GM18511 (cell line): ENCODE results near the gene CSPG4.
"Not testable (repeated sequence)": the region's sequence is repeated elsewhere in the genome, so short reads cannot be mapped to it uniquely, and the experiment has no call there.

Experiments used
- ATAC-seq: cut with Tn5 transposase; IDR thresholded peaks from one replicate; pipeline ENCODE4 v1.9.1; 2021; ENCODE audit warnings: mild to moderate bottlenecking, moderate library complexity; ENCODE audit not compliant: unreplicated experiment

CSPG4 gene

DNA sequence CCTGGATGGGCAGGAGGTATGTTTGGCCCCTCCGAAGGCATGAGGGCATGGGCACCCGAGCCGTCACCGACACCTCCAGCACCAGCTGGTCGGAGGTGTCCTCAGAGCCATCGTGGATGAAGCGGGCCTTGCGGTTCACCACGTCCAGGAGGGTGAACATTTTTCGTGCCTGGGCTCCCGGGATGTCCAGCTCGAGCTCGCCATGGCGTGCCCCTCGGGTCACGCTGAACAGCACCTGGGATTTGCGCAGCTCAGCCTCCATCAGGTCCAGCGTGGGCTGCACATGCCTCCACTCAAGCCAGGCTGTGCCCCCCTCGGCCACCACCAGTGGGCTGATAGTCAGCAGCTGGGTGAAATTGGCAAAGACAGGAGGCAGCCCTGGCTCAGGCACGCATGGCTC lies 23.2 kb downstream of the CSPG4 start:
- not testable (repeated sequence) for ATAC-seq

GRCh38 chr15:75688831-75689230 lies 23.8 kb downstream of the CSPG4 start:
- no peak for ATAC-seq

- no peak for ATAC-seq
Observed at GRCh38 chr15:75688278-75688557, 24.4 kb downstream of the CSPG4 start.

- ATAC-seq: no peak
Observed at GRCh38 chr15:75687486-75688277, 25.0 kb downstream of the CSPG4 start.

DNA sequence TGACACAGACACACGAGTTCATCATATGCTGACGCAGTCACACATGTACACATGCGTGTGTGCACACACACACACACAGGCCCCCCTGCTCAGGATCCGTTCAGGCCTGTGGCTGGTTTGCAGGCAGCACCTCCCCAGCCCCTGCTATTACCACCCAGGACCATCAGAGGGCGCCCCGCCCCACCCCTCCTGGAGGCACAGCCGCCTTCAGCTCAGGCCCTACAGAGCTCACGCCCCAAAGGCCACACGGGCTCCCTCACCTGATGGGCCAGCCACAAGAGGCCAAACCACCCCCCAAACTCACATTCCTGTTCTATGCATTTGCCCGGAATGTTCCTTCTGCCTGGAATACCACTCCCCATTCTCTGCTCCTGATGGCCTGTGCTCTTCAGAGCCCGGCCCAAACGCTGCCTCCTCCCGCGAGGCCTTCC lies 26.4 kb downstream of the CSPG4 start:
- not testable (repeated sequence) for ATAC-seq

GRCh38 chr15:75685195-75685594 lies 27.5 kb downstream of the CSPG4 start:
- no peak for ATAC-seq

- ATAC-seq: no peak
Observed at GRCh38 chr15:75684648-75685047, 28.0 kb downstream of the CSPG4 start.

DNA sequence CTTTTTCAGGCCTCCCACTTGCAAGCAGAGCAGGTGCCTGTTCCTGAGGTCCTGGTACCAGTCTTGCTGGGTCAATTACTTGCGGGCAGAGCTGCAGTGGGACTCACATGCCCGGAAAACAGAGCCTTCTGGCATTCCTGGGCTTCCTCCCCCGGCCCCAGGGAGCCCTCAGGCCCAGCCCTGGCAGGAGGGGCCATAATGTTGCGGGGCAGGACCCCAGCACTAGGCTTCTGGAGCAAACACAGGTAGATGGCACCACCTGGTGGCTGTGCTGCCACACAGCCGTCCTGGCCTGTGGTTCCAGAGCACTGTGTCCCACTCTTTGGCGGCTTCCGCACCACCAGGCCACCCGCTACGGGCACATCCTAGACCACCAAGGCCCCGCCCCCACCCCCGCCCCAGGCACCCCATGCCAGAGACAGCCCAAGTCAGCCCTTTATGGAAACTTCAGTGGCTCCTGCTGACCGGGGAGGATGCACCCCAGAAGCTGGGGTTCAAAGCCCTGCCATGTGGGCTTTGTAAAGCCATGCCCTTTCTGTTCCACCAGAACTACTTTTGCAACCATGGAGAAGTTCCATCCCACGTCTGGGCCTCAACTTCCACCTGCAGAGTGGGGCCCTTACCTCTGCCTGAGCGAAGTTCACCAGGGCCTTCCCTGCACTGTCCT lies 28.9 kb downstream of the CSPG4 start:
- not testable (repeated sequence) for ATAC-seq

DNA sequence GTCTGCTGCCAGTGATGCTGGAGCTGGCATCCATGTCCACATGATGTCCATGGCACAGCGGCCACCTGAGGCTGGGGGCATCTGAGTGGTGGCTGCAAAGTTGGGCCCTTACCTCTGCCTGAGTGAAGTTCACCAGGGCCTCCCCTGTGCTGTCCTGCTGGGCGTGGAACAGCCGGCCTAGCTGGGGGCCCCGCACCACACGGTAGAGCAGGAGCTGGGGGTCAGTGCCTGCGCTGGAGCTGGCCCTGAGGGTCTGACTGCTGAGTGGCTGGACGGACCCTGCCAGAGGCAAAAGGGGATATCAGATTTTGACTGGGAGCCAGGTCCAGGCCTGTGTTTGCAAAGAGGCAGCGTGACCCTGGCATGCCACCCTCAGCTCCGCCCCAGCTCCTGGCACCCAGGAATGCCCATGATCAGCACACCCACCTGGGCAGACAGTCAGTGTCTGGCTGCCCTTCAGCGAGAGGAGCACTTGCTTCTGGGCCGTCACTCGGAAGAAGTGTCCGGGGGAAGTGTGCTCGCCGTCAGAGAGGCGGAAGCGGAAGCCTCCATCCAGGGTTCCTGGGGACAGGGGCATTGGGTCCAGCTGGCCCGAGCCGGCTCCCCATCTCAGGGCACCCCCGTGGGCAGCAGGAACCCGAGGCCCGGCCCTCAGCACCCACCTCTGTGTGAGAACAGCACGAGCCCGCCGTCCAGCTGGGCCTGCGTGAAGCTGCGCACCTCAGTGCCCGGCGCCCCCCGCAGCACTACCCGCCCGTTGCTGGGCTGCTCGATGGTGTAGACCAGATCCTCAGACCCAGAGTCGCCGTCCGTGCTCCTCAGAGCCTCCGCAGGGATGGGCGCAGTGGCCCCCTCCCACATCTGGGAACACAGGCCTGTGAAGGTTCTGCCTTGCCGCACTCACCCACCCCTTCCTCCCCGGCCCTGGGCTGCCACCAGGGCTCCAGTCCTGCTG lies 30.2 kb downstream of the CSPG4 start:
- ATAC-seq: no peak

DNA sequence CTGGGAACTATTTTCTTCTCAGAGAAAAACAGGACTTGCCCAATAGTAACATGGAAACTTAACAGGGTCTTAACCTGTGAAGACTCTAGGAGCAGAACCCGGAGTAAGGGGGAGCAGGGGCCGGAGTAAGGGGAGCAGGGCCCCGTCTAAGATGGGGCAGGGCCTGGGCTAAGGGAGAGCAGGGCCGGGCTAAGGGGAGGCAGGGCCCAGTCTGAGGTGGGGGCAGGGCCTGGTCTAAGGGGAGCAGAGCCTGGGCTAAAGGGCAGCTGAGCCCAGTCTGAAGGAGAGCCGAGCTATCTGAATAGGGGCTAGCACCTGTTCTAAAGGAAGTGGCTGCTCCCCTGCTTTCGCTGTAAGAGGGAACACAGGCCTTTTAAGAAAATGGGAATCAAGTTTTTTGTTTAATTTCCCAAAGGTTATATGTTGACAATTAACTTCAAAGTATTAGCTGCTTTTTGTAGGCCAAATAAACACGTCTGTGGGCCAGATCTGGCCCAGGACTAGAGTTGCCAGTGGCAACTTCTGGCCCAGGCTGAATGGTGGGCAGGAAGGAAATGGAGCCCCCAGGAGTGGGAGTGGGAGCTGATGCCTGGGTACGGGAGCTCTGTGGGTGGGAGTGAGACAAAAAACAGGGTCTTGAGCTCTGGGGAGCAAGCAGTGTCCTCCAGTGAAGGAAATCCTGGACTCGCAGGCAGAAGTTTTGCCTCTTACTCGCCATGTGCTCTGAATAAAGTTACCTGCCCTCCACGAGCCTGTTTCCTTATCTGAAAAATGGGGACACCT lies 32.5 kb downstream of the CSPG4 start:
- ATAC-seq: no peak

DNA sequence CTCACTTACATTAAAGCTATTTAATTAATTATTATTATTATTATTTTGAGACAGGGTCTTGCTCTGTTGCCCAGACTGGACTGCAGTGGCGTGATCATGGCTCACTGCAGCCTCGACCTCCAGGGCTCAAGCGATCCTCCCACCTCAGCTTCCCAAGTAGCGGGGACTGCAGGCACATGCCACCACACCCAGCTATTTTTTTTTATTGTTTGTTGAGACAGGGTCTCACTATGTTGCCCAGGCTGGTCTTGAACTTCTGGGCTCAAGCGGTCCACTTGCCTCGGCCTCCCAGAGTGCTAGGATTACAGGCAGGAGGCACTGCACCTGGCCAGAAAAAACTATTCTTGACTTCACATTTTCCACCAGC lies 34.3 kb downstream of the CSPG4 start:
- not testable (repeated sequence) for ATAC-seq

DNA sequence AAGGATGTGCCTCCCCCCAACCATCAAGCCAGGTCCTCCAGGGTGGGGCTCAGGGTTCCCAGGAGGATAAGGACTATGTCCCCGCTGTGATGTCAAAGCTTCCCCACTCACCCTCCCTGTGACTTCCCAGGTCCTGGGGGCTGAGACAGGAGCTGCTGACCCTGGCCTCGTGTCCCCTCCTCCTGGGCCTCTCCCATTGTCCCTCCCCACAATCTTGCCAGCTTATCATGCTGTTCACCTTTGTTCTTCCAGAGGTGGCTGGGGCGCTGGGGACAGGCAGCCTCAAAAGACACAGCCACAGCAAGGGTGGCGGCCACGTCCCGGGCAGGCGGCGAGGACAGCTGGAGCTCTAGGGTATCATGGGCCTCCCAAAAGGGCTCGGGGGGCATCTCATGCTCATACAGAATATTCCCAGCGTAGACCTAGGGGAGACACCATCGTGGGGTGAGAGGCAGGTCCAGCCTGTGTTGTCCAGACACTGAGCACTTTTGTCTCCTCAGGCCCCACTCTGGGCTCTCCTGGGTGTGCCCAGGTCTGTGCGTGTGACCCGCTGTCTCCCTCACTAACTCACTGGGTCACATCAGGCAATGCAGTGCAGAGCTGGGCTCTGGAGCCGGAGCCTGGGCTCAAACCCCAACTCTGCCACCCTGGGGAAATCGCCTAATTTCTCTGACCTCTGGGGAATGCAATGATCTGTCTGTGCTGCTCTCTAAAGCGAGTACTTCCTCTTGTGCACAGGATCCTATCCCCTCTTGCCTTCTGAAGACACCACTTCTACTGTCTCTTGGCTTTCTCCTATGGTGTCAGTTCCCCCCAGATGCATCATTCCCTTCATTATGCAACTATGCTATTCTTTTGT lies 35.0 kb downstream of the CSPG4 start:
- ATAC-seq: no peak

DNA sequence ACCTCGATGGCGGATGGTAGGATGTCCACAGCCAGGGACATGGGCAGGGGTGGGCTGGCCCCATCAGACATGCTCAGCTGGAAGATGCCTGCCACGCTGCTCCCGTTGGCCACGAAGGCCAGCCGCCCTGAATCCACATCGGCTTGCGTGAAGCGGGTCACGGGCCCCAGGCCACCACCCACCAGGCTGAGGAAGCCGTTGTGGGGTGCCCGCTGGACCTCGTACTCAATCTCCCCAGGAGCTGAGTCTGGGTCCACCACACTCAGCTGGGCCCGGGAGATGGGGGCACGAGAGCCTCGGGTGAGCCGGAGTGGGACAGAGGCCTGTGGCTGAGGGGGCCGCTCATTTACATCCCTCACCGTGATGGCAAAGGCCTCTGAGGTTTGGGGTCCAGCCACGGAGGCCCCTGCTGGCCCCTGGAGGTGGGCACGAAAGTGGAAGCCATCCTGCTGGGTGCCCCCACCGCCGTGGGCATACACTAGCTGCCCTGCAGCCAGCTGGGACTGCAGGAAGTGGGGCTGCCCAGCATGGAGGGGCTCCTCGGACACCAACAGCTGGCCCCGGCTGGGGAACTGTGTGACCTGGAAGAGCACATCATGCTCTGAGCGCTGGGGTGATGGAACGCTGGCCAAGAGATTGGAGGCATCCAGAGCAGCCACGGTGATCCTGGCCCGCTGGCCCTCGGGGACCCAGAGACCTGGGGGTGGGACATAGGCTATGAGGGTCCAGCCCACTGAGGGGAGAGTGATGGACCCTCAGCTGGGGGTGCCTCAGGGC lies 35.8 kb downstream of the CSPG4 start:
- no peak for ATAC-seq

- ATAC-seq: no peak
Observed at GRCh38 chr15:75675579-75676404, 36.9 kb downstream of the CSPG4 start.

GRCh38 chr15:75674366-75674765 lies 38.3 kb downstream of the CSPG4 start:
- no peak for ATAC-seq

DNA sequence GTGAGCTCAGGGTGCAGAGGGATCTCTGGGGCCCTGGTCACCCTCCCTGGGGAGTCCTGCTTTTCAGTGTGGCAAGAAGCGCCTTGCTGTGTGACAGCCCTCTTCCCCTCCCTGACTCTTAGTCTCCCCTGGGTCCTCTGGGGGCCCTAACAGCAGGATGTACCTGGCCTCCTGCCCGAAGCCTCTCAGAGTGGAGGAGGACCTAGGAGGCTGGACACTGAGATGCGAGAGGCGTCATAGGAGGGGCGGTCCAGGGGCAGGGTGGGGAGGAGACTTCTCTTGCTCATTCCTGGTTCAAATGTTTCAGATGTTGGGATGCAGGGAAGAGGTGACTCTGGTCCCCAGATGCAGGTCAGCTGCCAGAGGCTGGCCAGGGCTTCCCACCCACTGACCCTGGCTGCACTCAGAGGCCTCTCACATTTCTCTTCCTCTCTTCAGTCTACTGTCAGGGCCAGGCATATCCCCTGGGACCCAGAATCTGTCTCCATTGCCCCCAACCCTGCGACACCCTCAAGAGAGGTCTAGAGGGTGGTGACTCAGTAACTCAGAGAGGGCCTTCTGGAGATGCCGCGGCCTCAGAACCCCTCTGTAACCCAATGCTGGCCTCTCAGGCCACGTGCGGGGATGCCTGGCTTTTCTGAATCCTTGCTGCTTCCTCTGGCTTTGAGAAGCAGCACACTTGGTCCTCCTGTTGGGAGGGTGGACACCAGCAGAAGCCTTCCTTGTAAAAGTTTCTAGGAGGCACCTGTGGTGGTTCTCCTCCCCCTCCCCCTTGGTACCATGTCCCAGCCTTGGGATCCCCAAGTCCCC lies 39.0 kb downstream of the CSPG4 start:
- ATAC-seq: no peak

GRCh38 chr15:75672646-75673425 lies 39.8 kb downstream of the CSPG4 start:
- ATAC-seq: no peak
